Fibroblast of mammary gland (primary cell): ENCODE data around the gene NRXN3.

Experiments used
- DNase-seq: peaks from one replicate; pipeline ENCODE4 v3.0.0-alpha.2; 2010; ENCODE audit warnings: low read depth
- H3K4me3 ChIP-seq: 2 replicates; pipeline ENCODE4 v1.5.1; 2011; ENCODE audit warnings: low read depth, mild to moderate bottlenecking, low read length, moderate library complexity; ENCODE audit not compliant: control insufficient read depth
- TF ChIP-seq, protein P1 (sequence below): conservative IDR thresholded peaks from 2 replicates; pipeline ENCODE4 v1.5.1; 2011; ENCODE audit warnings: low read depth, low read length, inconsistent platforms; ENCODE audit not compliant: control insufficient read depth, insufficient read depth

NRXN3 gene

GRCh38 chr14:79337761-79338160 lies 1167.6 kb downstream of the NRXN3 start:
- DNase-seq, result no peak
- TF ChIP-seq, protein P1, sequence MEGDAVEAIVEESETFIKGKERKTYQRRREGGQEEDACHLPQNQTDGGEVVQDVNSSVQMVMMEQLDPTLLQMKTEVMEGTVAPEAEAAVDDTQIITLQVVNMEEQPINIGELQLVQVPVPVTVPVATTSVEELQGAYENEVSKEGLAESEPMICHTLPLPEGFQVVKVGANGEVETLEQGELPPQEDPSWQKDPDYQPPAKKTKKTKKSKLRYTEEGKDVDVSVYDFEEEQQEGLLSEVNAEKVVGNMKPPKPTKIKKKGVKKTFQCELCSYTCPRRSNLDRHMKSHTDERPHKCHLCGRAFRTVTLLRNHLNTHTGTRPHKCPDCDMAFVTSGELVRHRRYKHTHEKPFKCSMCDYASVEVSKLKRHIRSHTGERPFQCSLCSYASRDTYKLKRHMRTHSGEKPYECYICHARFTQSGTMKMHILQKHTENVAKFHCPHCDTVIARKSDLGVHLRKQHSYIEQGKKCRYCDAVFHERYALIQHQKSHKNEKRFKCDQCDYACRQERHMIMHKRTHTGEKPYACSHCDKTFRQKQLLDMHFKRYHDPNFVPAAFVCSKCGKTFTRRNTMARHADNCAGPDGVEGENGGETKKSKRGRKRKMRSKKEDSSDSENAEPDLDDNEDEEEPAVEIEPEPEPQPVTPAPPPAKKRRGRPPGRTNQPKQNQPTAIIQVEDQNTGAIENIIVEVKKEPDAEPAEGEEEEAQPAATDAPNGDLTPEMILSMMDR, result no peak
- H3K4me3 ChIP-seq, result no peak overlapping the region

GRCh38 chr14:79342942-79343341 lies 1172.8 kb downstream of the NRXN3 start:
- TF ChIP-seq, protein P1, result no peak
- no peak for DNase-seq

GRCh38 chr14:79351011-79351410 lies 1180.8 kb downstream of the NRXN3 start:
- no peak for DNase-seq

More at GRCh38 chr14:79342942-79343341, 1172.8 kb downstream of the NRXN3 start:
- no peak overlapping the region for H3K4me3 ChIP-seq

DNA sequence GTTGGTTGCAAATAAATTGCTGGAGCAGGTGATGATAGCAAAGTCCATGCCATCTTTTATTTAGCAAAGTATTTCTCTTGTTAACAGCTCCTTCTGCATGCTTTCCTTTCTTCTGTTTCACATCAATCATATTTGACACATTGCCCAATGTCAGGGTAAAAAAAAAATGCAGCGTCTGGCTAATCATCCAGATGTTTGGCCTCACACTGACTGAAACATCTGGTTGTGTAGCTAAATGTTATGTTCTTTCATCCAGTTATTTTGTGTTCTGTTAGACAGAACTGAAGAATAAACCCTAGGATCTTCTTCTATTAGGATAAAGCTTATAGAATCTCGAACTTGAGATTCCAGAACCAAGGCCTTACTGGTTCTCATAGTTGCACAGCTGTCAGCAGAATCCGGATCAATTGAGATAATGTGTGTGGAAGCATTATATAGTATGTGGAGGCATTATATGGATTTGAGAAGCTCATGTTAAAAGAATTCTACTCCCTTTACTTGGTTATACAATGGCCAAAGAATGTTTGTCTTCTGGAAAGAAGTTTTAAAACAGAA lies 1182.0 kb downstream of the NRXN3 start:
- TF ChIP-seq, protein P1, result no peak
- no peak overlapping the region for H3K4me3 ChIP-seq
- DNase-seq, result peak; percentile 54

More at GRCh38 chr14:79351011-79351410, 1180.8 kb downstream of the NRXN3 start:
- TF ChIP-seq, protein P1, result no peak
- H3K4me3 ChIP-seq, result no peak overlapping the region

DNA sequence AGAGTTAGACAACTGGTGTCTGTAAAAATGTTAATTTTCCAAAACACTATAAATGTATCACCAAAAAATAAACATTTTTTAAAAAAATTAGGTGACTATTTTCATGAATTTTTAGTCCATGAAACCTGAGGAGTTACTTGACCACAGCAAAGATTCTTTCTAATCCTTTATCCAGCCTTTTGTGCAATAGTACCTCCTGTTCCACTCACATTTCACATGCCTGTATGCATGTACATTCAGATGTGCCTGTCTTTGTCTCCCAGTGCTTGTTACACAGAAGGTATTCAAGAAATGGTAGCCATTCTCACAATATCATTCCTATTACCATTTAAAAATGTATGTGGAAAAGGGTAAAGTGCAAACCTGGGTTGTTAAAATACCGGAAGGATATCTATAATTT lies 1184.2 kb downstream of the NRXN3 start:
- H3K4me3 ChIP-seq, result no peak overlapping the region
- TF ChIP-seq, protein P1, result no peak

DNA sequence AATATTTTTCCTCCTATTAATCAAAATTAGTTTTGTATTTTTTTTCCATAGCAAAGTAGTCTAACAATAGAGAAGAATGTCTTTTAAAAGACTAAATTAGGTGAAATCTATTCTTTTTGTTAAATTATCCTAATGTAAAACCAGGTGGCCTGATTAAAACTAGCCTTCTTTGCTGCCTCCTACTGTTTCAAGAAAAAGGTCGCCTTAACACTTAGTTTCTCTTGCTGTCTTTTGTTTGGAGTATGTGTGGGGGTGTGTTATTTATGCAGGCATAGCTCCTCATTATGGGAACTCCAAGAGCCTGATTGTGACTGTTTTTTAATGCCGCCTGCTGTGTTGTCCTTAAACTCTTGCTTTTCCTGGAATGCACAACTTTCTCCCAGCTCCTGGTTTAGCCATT lies 1185.9 kb downstream of the NRXN3 start:
- TF ChIP-seq, protein P1, result no peak
- no peak overlapping the region for H3K4me3 ChIP-seq

More for the DNA sequence above, 1184.2 kb downstream of the NRXN3 start:
- no peak for DNase-seq

GRCh38 chr14:79357307-79357706 lies 1187.1 kb downstream of the NRXN3 start:
- TF ChIP-seq, protein P1, result no peak
- no peak overlapping the region for H3K4me3 ChIP-seq
- no peak for DNase-seq

More for the DNA sequence above, 1185.9 kb downstream of the NRXN3 start:
- peak; percentile 19 for DNase-seq
